ENCODE data around the gene COL24A1. TPM values are rescaled to one million over a fixed set of nuclear protein-coding genes. Genes with fewer than 3 reads are reported as not detected.

COL24A1 gene
- polyA plus RNA-seq, 1 donor (not counting 4 experiments of a cell fraction or from before 2014, with no cell fraction given): not detected

- dilution Hi-C loops (cut with MboI; ENCODE audit: extremely low pct_ligation_motif_present, low sequenced_read_pairs): no loop called here
- no peaks in the 10 kb centered on the region for H3K9me3 ChIP-seq (ENCODE audit: control insufficient read depth, low read depth, low read length)
- FAIRE-seq (no peak), DNase-seq (ENCODE audit: low read depth, low spot score) (no peak)
- H3K36me3 ChIP-seq (ENCODE audit: control insufficient read depth in 2 of 2, extremely low read depth in 1 of 2, insufficient read depth in 2 of 2, low read length in 2 of 2): no peaks in the 10 kb centered on the region
- no peak overlapping the region for H3K27ac ChIP-seq (ENCODE audit: control insufficient read depth, insufficient read depth, low read length)
- no peaks in the 10 kb centered on the region for H3K4me1 ChIP-seq (ENCODE audit: control insufficient read depth, extremely low read depth, insufficient read depth, low read length)
- no peaks in the 10 kb centered on the region for H4K20me1 ChIP-seq (ENCODE audit: control insufficient read depth, extremely low read depth, insufficient read depth, low read length)
- no peak overlapping the region for H3K9ac ChIP-seq (ENCODE audit: control insufficient read depth, extremely low read depth, insufficient read depth, low read length)
- no peak overlapping the region for H3K4me2 ChIP-seq (ENCODE audit: control insufficient read depth, extremely low read depth, insufficient read depth, low read depth, low read length)
- no peaks in the 10 kb centered on the region for H3K79me2 ChIP-seq (ENCODE audit: control insufficient read depth, insufficient read depth, low read length)
- TF ChIP-seq EZH2 (IDR thresholded peaks at IDR 0.05; ENCODE audit: low read length) (no peak), CTCF (optimal IDR thresholded peaks at IDR 0.05 in 1 of 3, IDR thresholded peaks at IDR 0.05 in 1 of 3, conservative IDR thresholded peaks at IDR 0.05 in 1 of 3; ENCODE audit: extremely low read depth in 1 of 3, insufficient read depth in 2 of 3, low read length in 3 of 3) (no peak)
- no peak overlapping the region for H2AFZ ChIP-seq (ENCODE audit: control insufficient read depth, low read length)
- no peaks in the 10 kb centered on the region for H3K27me3 ChIP-seq (ENCODE audit: control insufficient read depth, extremely low read depth, insufficient read depth, low read length)
- no peak overlapping the region for H3K4me3 ChIP-seq (ENCODE audit: control insufficient read depth in 2 of 3, extremely low read depth in 1 of 3, insufficient read depth in 2 of 3, low read depth in 1 of 3, low read length in 3 of 3)
- H3K9me1 ChIP-seq (ENCODE audit: control insufficient read depth, extremely low read depth, insufficient read depth, low read length): no peaks in the 10 kb centered on the region
These were observed 325.7 kb downstream of the COL24A1 start for GRCh38 chr1:85830837-85831236.

GRCh38 chr1:85824066-85824840 lies 332.3 kb downstream of the COL24A1 start:
- H3K36me3 ChIP-seq (ENCODE audit: control insufficient read depth in 2 of 2, extremely low read depth in 1 of 2, insufficient read depth in 2 of 2, low read length in 2 of 2): no peaks in the 10 kb centered on the region

More at GRCh38 chr1:85824066-85824840, 332.3 kb downstream of the COL24A1 start:
- DNase-seq (ENCODE audit: low read depth, low spot score): no peak
- no peaks in the 10 kb centered on the region for H3K9me3 ChIP-seq (ENCODE audit: control insufficient read depth, low read depth, low read length)
- dilution Hi-C loops (cut with MboI; ENCODE audit: extremely low pct_ligation_motif_present, low sequenced_read_pairs): no loop called here
- no peaks in the 10 kb centered on the region for H3K27me3 ChIP-seq (ENCODE audit: control insufficient read depth, extremely low read depth, insufficient read depth, low read length)
- no peaks in the 10 kb centered on the region for H3K79me2 ChIP-seq (ENCODE audit: control insufficient read depth, insufficient read depth, low read length)
- no peak overlapping the region for H2AFZ ChIP-seq (ENCODE audit: control insufficient read depth, low read length)
- H3K9ac ChIP-seq (ENCODE audit: control insufficient read depth, extremely low read depth, insufficient read depth, low read length): no peak overlapping the region
- H3K4me3 ChIP-seq (ENCODE audit: control insufficient read depth in 2 of 3, extremely low read depth in 1 of 3, insufficient read depth in 2 of 3, low read depth in 1 of 3, low read length in 3 of 3): no peak overlapping the region
- H4K20me1 ChIP-seq (ENCODE audit: control insufficient read depth, extremely low read depth, insufficient read depth, low read length): no peaks in the 10 kb centered on the region
- H3K4me1 ChIP-seq (ENCODE audit: control insufficient read depth, extremely low read depth, insufficient read depth, low read length): no peaks in the 10 kb centered on the region
- TF ChIP-seq EZH2 (IDR thresholded peaks at IDR 0.05; ENCODE audit: low read length) (no peak), CTCF (optimal IDR thresholded peaks at IDR 0.05 in 1 of 3, IDR thresholded peaks at IDR 0.05 in 1 of 3, conservative IDR thresholded peaks at IDR 0.05 in 1 of 3; ENCODE audit: extremely low read depth in 1 of 3, insufficient read depth in 2 of 3, low read length in 3 of 3) (no peak)
- no peak overlapping the region for H3K27ac ChIP-seq (ENCODE audit: control insufficient read depth, insufficient read depth, low read length)
- FAIRE-seq: no peak
- H3K9me1 ChIP-seq (ENCODE audit: control insufficient read depth, extremely low read depth, insufficient read depth, low read length): no peaks in the 10 kb centered on the region
- H3K4me2 ChIP-seq (ENCODE audit: control insufficient read depth, extremely low read depth, insufficient read depth, low read depth, low read length): no peak overlapping the region

Measured in keratinocyte (primary cell).